GM21529 (cell line): Measurements from ENCODE around the gene WHAMM.
A peak's percentile ranks its signal among the peaks of the same experiment; 100 is the strongest.
"Not testable (repeated sequence)": the region's sequence is repeated elsewhere in the genome, so short reads cannot be mapped to it uniquely, and the experiment has no call there.

Source experiments
- ATAC-seq: cut with Tn5 transposase; IDR thresholded peaks from one replicate; pipeline ENCODE4 v1.9.1; 2021; ENCODE audit not compliant: unreplicated experiment

The WHAMM gene

GRCh38 chr15:82809308-82810060 is at the start of gene WHAMM:
Gene WHAMM (plus strand): TSS chr15:82809628. CDS start chr15:82809727, 99 bp downstream.
- peak; percentile 79 for ATAC-seq

GRCh38 chr15:82763361-82764116 is 45.9 kb upstream of the WHAMM start:
- ATAC-seq, result no peak

DNA sequence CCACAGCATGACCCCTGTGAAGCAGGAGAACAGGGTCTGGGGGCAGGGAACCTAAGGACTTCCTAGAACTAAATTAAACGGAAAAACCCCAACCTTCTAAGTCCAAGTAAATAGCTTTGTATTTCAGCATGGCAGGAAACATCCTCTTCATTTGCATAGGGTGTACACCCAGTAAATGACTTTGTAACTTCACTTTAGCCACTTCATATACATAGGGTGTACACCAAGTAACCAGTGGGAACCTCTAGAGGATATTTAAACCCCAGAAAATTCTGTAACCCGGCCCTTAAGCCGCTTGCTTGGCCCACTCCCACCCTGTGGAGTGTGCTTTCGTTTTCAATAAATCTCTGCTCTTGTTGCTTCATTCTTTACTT is 45.3 kb upstream of the WHAMM start:
- ATAC-seq, result no peak

GRCh38 chr15:82764740-82765139 is 44.7 kb upstream of the WHAMM start:
- ATAC-seq, result no peak

- not testable (repeated sequence) for ATAC-seq
Observed at GRCh38 chr15:82766201-82766600, 43.2 kb upstream of the WHAMM start.

- no peak for ATAC-seq
Observed at GRCh38 chr15:82767163-82767829, 42.1 kb upstream of the WHAMM start.

DNA sequence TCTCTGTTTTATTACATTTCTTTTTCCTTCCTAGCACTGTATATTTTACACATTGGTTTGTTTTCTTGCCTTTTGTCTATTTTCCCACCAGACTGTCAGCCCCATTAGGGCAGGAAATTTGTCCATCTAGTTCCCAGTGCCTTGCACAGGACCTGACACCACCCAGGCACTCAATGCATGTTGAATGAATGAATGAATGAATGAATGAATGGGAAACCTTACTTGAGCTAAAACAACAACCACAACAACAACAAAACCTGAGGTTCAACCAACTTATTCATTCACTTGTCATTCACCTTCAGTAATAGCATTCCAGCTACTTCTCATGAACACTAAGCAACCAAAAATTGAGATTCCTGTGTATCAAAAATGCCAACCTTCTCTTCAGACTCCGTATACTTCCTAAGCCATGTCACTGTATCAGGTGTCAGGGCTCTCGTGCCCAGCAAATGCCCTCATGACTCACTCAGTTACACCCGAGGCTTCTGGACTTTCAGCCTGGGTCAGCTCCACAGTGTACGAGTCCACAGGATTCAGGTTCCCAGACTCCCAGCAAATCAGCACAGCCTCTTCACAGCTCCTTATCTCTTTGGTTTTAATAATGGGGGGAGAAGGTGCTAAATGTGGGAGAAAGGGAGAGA is 40.9 kb upstream of the WHAMM start:
- no peak for ATAC-seq

GRCh38 chr15:82771789-82772607 is 37.4 kb upstream of the WHAMM start:
- ATAC-seq, result no peak

- no peak for ATAC-seq
Observed at GRCh38 chr15:82774496-82774895, 34.9 kb upstream of the WHAMM start.

DNA sequence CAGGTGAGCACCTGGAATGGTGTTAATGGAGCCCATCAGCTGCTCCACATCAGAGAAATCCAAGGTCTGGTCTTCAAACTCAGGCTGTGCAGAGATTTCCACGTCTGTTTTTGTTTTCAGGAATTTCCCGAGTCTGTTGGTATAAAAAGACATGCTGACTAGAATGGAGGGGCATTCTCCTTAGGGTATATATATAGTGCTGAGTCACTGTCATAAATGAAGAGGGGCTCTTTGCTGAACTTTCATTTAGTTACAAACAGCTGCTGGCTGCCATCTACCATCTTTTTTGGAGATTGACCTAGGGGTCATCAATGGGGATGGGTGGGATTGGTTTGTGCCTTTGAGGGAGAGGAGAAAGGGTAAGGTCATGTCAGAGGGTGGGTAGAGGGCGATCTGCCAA is 30.7 kb upstream of the WHAMM start:
- ATAC-seq, result no peak

GRCh38 chr15:82781349-82781748 is 28.1 kb upstream of the WHAMM start:
- no peak for ATAC-seq

DNA sequence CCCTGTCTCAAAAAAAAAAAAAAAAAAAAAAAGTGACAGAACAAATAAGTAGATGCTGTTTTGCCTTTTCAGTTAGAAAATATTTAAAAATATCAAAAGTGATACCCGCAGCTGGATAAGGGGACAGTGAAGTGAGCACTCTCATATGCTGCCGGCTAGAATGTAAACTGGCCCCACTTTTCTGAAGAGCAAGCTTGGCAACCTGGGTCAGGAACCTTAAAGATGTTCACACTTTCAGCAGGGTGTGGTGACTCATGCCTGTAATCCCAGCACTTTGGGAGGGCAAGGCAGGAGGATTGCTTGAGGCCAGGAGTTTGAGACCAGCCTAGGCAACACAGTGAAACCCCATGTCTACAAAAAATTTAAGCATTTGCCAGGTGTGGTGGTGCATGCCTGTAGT is 20.9 kb upstream of the WHAMM start:
- no peak for ATAC-seq

- ATAC-seq, result no peak
Observed at GRCh38 chr15:82789491-82789890, 19.9 kb upstream of the WHAMM start.

DNA sequence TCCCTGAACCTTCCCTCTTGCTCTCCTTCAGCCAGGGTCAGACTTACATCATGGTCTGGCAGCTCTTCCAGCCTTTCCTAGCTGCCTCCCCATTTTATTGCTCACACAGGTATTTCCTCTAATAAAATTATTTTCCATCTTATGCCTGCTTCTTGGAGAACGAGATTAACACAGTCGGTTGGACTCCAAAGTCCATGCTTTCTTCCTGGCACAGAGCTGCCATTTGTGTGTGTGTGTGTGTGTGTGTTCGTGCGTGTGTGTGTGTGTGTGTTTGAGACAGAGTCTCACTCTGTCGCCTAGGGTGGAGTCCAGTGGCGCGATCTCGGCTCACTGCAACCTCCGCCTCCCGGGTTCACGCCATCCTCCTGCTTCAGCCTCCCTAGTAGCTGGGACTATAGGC is 19.1 kb upstream of the WHAMM start:
- no peak for ATAC-seq

GRCh38 chr15:82792068-82792467 is 17.4 kb upstream of the WHAMM start:
- ATAC-seq, result no peak

DNA sequence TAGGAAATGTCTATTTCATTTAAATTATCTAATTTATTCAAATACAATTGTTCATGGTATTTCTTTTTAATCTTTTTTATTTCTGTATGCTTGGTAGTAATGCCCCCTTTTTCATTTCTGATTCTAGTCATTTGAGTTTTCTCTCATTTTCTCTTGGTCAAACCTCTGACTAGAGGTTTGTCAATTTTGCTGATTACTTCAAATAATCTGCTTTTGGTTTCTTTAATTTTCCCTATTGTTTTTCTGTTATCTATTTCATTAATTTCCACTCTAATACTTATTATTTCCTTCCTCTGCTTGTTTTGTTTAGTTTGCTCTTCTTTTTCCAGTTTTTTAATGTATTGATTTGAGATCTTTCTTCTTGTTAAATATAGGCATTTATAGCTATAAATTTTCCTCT is 15.7 kb upstream of the WHAMM start:
- ATAC-seq, result no peak

GRCh38 chr15:82798104-82798503 is 11.3 kb upstream of the WHAMM start:
- ATAC-seq, result no peak

- ATAC-seq, result no peak
Observed at GRCh38 chr15:82798531-82799166, 10.8 kb upstream of the WHAMM start.

DNA sequence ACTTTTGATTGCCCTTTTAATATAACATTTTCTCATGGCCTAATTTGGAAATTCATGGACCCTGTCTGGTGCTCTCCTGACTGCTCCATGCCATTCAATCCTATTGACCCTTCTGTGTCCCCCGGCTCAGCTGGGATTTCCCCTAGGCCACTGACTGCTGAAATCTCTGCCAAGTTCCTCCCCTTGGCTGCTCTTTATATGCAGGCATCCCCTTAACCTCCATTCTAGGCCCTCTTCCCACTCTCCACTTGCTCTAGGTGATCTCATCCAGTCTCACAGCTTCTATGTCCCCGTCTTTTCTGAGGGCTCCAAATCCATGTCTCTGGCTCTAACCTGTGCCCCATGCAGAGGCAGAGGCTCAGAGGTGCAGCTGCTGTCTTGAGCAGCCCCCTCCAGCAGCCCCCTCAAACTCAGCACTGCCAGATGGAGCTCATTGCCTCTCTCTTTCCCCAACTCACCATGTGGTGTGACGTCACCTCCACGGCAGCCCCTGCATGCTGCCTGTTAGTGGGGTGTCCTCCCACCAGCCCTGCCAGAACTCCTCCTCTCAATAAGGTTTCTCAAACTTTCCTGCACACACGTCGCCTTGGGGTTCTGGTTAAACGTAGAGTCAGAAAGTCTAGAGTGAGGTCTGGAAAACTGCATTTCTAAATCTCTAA is 10.1 kb upstream of the WHAMM start:
- ATAC-seq, result no peak

DNA sequence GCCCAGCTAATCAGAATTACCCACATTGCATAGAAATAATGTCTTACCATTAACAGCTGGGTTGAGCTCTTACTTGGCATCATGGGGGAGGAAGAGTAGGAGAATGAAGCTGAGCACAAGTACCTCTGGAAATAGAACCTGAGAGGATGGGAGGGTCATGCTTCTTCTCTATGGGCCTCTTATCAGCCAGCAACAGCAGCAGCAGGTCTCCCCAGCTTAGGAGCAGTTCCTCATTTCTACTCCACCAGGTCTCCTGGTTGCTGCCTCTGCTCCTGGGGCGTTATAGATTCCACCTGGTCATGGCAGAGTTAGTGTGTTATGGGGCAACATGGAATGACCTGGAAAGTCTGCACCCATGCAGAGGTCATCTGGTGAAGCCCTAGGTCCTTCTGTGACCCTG is 6.9 kb upstream of the WHAMM start:
- ATAC-seq, result no peak
